BJ (cell line): Measurements from ENCODE around the gene CDC6. TPM values are rescaled to one million over a fixed set of nuclear protein-coding genes. Genes with fewer than 3 reads are reported as not detected.

Experiments
- CTCF ChIA-PET: fragments of 350-600 bp; formaldehyde crosslinking; extraction: SDS; loops from one replicate; lab custom pipeline; 2021; ENCODE audit warnings: antibody characterized with exemption, inconsistent platforms; lab: Yijun Ruan, JAX
- POLR2A ChIA-PET: fragments of 300-600 bp; sonication (Branson Sonifier 250); formaldehyde crosslinking; extraction: SDS; loops from one replicate; lab custom pipeline; 2021; ENCODE audit warnings: antibody characterized with exemption; lab: Charles Lee
- DNase-seq: peaks from one replicate; pipeline ENCODE4 v3.0.0-alpha.2; 2011; ENCODE audit warnings: low read depth
- H3K27me3 ChIP-seq: 2 replicates; pipeline ENCODE4 v1.6.0; 2011; ENCODE audit warnings: low read length; ENCODE audit not compliant: control insufficient read depth, insufficient read depth
- H3K36me3 ChIP-seq: 2 replicates; pipeline ENCODE4 v1.5.1; 2011; ENCODE audit warnings: low read length; ENCODE audit not compliant: control insufficient read depth, insufficient read depth
- H3K4me3 ChIP-seq: 2 replicates; pipeline ENCODE4 v1.5.1; 2011; ENCODE audit warnings: low read depth, mild to moderate bottlenecking, control low read depth, low read length
- polyA plus RNA-seq: library from polyadenylated mRNA; depleted of rRNA; stranded (reverse); fragments of >200 nt; gene quantifications from 2 replicates; pipeline ENCODE4 v1.2.3, GENCODE V29; 2011
- TF ChIP-seq, protein P1 (sequence below): IDR thresholded peaks from 2 replicates; pipeline ENCODE4 v1.5.1; 2011; ENCODE audit warnings: low read depth, mild to moderate bottlenecking, control low read depth, inconsistent platforms, low read length, moderate library complexity; ENCODE audit not compliant: insufficient read depth

CDC6 gene
- polyA plus RNA-seq, 1 experiment, result 5.6 TPM

DNA sequence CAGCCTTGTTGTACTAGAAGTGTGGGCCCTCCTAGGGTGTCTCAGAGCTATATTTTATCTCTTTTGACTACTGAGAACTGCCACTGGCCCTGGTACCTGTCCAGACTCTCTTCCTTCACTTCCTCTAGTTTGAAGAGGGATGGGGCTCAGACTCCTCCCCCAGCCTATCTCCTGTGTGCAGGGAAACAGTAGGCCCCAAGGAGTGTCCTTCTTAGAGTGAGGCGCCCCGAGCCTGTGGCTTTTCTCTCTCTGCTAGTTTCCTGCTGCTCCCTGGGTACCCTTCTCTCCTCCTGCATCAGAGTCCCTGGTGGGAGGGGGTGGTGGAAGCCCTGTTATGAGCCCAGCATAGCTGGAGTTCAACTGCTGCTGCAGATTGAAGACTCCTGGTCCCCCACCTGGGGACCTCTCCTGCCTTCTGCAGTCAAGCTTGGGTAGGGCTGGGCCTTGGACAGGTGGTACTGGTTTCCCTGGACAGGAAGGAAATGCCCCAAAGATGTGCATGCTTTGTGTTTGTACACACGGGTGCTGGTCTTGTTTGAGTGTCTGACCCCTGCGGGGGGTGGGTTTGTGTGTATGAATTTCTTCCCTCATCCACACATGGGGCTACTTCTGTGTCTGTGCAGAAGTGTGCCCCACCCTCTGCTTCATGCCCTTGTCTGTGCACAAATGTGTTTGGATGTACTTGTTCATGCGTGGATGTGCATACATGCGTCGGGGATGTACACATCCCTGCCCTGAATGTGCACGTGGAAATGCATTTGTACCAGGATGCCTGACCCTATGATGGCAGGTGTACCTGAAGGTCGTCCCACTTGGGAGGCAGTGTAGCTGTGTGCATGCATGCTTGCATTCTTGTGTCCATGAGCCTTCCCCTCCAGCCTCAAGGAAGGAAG is 28.2 kb downstream of the CDC6 start:
- TF ChIP-seq, protein P1, sequence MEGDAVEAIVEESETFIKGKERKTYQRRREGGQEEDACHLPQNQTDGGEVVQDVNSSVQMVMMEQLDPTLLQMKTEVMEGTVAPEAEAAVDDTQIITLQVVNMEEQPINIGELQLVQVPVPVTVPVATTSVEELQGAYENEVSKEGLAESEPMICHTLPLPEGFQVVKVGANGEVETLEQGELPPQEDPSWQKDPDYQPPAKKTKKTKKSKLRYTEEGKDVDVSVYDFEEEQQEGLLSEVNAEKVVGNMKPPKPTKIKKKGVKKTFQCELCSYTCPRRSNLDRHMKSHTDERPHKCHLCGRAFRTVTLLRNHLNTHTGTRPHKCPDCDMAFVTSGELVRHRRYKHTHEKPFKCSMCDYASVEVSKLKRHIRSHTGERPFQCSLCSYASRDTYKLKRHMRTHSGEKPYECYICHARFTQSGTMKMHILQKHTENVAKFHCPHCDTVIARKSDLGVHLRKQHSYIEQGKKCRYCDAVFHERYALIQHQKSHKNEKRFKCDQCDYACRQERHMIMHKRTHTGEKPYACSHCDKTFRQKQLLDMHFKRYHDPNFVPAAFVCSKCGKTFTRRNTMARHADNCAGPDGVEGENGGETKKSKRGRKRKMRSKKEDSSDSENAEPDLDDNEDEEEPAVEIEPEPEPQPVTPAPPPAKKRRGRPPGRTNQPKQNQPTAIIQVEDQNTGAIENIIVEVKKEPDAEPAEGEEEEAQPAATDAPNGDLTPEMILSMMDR, result no peak
- Histone ChIP-seq H3K4me3 (no peak overlapping the region), H3K27me3 (no peaks in the 10 kb centered on the region), H3K36me3 (no peaks in the 10 kb centered on the region)
- no peak for DNase-seq
- POLR2A ChIA-PET, result no interaction called here
- CTCF ChIA-PET, result interaction anchor here (1.2 to 30.6 kb wide), 8 partner anchors 10 to 217 kb away, joined by 3 to 762 read pairs (median 6); partner anchors contain the start of genes GJD3 and RARA

DNA sequence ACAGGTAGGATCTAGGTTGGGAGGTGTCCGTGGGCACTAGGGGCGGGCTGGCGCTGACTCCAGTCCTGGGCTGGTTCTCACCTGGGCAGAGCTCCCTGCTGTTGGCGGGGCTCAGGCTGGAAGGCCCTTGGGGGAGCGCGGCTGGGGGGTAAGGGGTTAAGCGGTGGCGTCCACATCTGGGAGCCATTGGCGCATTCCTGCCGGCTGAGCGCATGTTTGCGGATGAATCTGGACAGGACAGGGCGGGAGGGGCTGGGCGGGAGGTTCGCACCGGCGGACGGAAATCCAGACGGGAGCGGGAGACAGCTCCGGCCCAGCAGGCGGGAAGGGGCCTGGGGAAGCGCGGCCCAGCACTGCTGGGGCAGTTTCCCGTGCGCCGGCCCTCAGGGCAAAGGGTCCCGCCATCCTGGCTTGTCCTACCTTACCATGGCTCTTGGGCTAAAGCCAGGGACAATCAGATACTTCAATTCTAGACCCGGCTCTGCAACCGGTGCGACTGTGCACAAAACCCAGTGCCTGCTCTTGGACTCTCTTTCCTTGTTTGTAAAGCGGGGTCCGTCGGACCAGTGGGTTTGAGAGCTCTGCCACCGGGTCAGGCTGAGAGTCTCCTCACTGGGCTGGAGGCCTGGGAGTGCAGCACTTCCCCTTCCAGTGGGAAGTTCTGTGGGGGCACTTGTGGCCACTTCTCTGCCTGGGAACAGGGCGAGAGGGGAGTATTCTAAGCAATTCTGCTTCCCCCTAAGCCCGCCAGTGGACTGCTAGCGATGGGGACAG is 29.1 kb downstream of the CDC6 start:
- TF ChIP-seq, protein P1, result no peak
- POLR2A ChIA-PET, result interaction anchor here (0.6 to 1.3 kb wide), 3 partner anchors 8 to 176 kb away, joined by 4 to 9 read pairs (median 8); partner anchors contain the start of gene CASC3
- H3K4me3 ChIP-seq, result peak overlapping the region; percentile 17; the same call in 1 of the 2 replicates
- H3K36me3 ChIP-seq, result no peaks in the 10 kb centered on the region
- no peaks in the 10 kb centered on the region for H3K27me3 ChIP-seq
- no peak for DNase-seq
- CTCF ChIA-PET, result interaction anchor here (0.7 to 30.6 kb wide), 11 partner anchors 10 to 216 kb away, joined by 3 to 762 read pairs (median 4); partner anchors contain the start of genes GJD3 and RARA

DNA sequence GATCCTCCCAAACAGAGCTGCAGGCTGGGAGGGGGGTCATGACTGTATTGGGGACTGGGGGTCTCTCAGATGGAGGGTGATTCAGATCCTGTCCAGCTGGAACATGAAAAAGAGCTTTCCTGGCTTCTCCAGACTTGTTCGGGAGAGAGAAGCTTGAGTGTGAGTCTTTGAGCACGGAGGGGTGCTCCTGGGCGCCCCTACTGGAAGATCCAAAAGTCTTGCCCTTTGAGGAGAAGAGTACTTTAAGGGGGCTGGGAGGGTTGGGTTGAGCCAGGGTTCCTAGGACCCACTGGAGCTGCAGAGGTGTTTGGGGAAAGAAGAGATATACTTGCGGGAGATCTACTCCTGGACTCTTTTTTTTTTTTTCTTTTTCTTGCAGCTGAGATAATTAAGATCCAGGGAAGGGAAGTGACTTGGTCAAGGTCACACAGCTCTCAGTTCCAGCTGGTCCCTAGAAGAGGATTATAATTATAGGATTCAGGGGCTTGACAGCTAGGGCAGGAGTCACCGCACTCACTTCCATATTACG is 29.7 kb downstream of the CDC6 start:
- Histone ChIP-seq H3K4me3 (peak overlapping the region; percentile 83), H3K36me3 (no peaks in the 10 kb centered on the region), H3K27me3 (no peaks in the 10 kb centered on the region)
- TF ChIP-seq, protein P1, result peak; percentile 85
- CTCF ChIA-PET, result interaction anchor here (0.8 to 30.6 kb wide), 10 partner anchors 9 to 215 kb away, joined by 3 to 762 read pairs (median 4); partner anchors contain the start of genes GJD3 and RARA
- no peak for DNase-seq
- POLR2A ChIA-PET, result interaction anchor here (0.6 to 1.3 kb wide), 4 partner anchors 9 to 177 kb away, joined by 4 to 9 read pairs (median 6); partner anchors contain the start of gene CASC3

DNA sequence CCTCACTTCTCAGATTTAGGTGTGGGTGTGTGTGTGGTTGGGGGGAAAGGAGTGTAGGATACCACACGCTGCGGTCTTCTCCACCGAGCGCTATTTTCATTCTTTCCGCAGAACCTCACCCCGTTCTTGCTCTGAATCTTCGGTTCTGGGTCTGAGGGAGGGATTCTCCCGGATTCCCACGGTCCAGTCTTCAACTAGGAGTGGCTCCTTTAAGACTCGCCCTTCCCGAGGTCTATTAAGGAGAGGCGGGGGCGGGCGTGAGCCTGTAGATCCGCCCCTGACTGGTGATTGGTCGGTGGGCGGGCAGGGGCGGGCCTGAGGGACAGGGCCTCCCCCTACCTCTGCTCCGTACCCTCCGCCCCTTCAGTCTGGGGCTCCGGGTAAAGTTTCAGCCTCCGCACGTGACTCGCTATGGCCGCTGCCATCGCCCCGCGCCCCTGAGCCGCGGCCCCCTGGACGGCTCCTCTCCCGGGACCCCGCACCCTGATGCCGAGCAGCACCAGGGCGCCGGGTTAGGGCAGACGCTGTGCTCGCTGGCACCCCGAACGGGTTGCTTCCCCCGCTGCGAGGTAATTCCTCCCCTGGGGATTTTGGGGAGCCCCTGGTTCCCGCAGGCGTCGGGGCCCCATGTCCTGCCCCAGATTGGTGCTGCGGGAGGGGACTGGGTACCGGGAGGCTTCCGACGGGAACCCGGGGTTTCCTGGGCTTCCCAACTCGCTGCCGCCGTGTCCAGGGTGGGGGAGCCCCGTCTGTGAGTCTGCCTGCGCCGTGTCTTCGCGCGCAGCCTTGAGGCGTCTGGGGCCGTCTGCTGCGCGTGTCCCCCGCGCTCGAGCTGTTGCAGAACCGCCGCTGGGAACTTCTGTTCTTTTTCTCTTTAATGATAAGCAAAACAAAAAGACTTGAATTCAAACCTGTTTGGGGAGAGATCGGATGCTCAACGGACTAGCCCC is 30.5 kb downstream of the CDC6 start:
- DNase-seq, result peak; percentile 80
- TF ChIP-seq, protein P1, result no peak
- Histone ChIP-seq H3K27me3 (no peaks in the 10 kb centered on the region), H3K36me3 (no peaks in the 10 kb centered on the region), H3K4me3 (peak overlapping the region; percentile 83)
- ChIA-PET POLR2A (interaction anchor here (0.5 to 2.0 kb wide), 5 partner anchors 11 to 219 kb away, joined by 3 to 8 read pairs (median 5); no protein-coding TSS in a partner anchor), CTCF (interaction anchor here (0.7 to 30.6 kb wide), 10 partner anchors 8 to 109 kb away, joined by 3 to 762 read pairs (median 6); partner anchors contain the start of genes GJD3 and RARA)
